Measurements from ENCODE around the gene SLC6A20. TPM values are rescaled to one million over a fixed set of nuclear protein-coding genes. Genes with fewer than 3 reads are reported as not detected.

SLC6A20 gene
- total RNA-seq, 4 donors from 2014 or later, result 0.04 to 0.32 (median 0.19) TPM; not detected in 1

- intact Hi-C loops (cut with DNase I), result no loop called here
- TF ChIP-seq, protein P1, sequence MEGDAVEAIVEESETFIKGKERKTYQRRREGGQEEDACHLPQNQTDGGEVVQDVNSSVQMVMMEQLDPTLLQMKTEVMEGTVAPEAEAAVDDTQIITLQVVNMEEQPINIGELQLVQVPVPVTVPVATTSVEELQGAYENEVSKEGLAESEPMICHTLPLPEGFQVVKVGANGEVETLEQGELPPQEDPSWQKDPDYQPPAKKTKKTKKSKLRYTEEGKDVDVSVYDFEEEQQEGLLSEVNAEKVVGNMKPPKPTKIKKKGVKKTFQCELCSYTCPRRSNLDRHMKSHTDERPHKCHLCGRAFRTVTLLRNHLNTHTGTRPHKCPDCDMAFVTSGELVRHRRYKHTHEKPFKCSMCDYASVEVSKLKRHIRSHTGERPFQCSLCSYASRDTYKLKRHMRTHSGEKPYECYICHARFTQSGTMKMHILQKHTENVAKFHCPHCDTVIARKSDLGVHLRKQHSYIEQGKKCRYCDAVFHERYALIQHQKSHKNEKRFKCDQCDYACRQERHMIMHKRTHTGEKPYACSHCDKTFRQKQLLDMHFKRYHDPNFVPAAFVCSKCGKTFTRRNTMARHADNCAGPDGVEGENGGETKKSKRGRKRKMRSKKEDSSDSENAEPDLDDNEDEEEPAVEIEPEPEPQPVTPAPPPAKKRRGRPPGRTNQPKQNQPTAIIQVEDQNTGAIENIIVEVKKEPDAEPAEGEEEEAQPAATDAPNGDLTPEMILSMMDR (IDR thresholded peaks at IDR 0.05), result no peak
- TF ChIP-seq POLR2A (IDR thresholded peaks at IDR 0.05), result no peak
- 86 to 94% methylated on average over 15 to 21 of the region's 35 CpGs for WGBS, 2 donors
- Histone ChIP-seq H3K9me3 (no peaks in the 10 kb centered on the region), H3K36me3 (no peaks in the 10 kb centered on the region), H3K4me1 (no peaks in the 10 kb centered on the region), H3K4me3 (no peak overlapping the region), H3K27me3 (peaks cover 0 to 10% (median 0%) of the 10 kb centered on the region in 4 donors), H3K27ac (no peak overlapping the region)
- no peak for DNase-seq
Measured at GRCh38 chr3:45779746-45780735, 16.3 kb downstream of the SLC6A20 start.

GRCh38 chr3:45778761-45779201, 17.6 kb downstream of the SLC6A20 start:
- TF ChIP-seq, protein P1 (IDR thresholded peaks at IDR 0.05), result no peak
- TF ChIP-seq POLR2A (IDR thresholded peaks at IDR 0.05), result no peak
- H3K4me1 ChIP-seq, result no peaks in the 10 kb centered on the region
- H3K9me3 ChIP-seq, result no peaks in the 10 kb centered on the region
- no peak overlapping the region for H3K27ac ChIP-seq
- H3K36me3 ChIP-seq, result no peaks in the 10 kb centered on the region
- intact Hi-C loops (cut with DNase I), result no loop called here
- no peak overlapping the region for H3K4me3 ChIP-seq
- WGBS, 2 donors, result 34% methylated on average over 3 of the region's 3 CpGs; no CpG with 5 or more reads in 1 of the 2 donors
- no peak for DNase-seq
- H3K27me3 ChIP-seq, result peaks cover 0 to 10% (median 0%) of the 10 kb centered on the region in 4 donors

- no peak overlapping the region for H3K27ac ChIP-seq
- no peak for DNase-seq
- peaks cover 0 to 10% (median 0%) of the 10 kb centered on the region in 4 donors for H3K27me3 ChIP-seq
- no peak overlapping the region for H3K4me3 ChIP-seq
- no peak for TF ChIP-seq POLR2A (IDR thresholded peaks at IDR 0.05)
- TF ChIP-seq, protein P1 (IDR thresholded peaks at IDR 0.05), result no peak
- no peaks in the 10 kb centered on the region for H3K9me3 ChIP-seq
- H3K4me1 ChIP-seq, result no peaks in the 10 kb centered on the region
- 85% methylated on average over 4 to 6 of the region's 11 CpGs for WGBS, 2 donors
- intact Hi-C loops (cut with DNase I), result no loop called here
- no peaks in the 10 kb centered on the region for H3K36me3 ChIP-seq
Measured at GRCh38 chr3:45777746-45778386, 18.5 kb downstream of the SLC6A20 start.

- Histone ChIP-seq H3K4me1 (no peaks in the 10 kb centered on the region), H3K27me3 (peaks cover 0 to 10% (median 0%) of the 10 kb centered on the region in 4 donors), H3K9me3 (no peaks in the 10 kb centered on the region), H3K4me3 (no peak overlapping the region), H3K27ac (no peak overlapping the region), H3K36me3 (no peaks in the 10 kb centered on the region)
- TF ChIP-seq, protein P1 (IDR thresholded peaks at IDR 0.05), result no peak
- TF ChIP-seq POLR2A (IDR thresholded peaks at IDR 0.05), result no peak
- whole genome bisulfite sequencing, 2 donors, result 72 to 83% methylated on average over 3 to 4 of the region's 8 CpGs
- DNase-seq, result no peak
- intact Hi-C loops (cut with DNase I), result no loop called here
Measured at GRCh38 chr3:45777111-45777745, 19.1 kb downstream of the SLC6A20 start.
